Mammary epithelial cell (primary cell): Measurements from ENCODE around the gene SLC17A3.

Experiments used
- CTCF ChIP-seq, 2 donors: IDR thresholded peaks in 1 of 2; conservative IDR thresholded peaks in 1 of 2; 2 replicates each; pipeline ENCODE4 v1.5.1; 2011 to 2012; ENCODE audit warnings: inconsistent platforms in 2 of 2, low read length in 2 of 2, mild to moderate bottlenecking in 2 of 2, control low read depth in 1 of 2, low read depth in 1 of 2; ENCODE audit not compliant: insufficient read depth in 1 of 2; ENCODE audit errors: extremely low read depth in 1 of 2
- EZH2 ChIP-seq: IDR thresholded peaks from 2 replicates; pipeline ENCODE4 v1.6.1; 2012; ENCODE audit warnings: low read length, inconsistent platforms, borderline replicate concordance

GRCh38 chr6:25852756-25853155 is 21.3 kb downstream of the SLC17A3 start:
- TF ChIP-seq CTCF (conservative IDR thresholded peaks at IDR 0.05 in 1 of 2, IDR thresholded peaks at IDR 0.05 in 1 of 2; ENCODE audit: extremely low read depth in 1 of 2, insufficient read depth in 1 of 2, low read depth in 1 of 2, low read length in 2 of 2) (no peak), EZH2 (no peak)
